Measurements from ENCODE around the gene PAQR4.
A peak's percentile ranks its signal among the peaks of the same experiment; 100 is the strongest.
"Not testable (repeated sequence)": the region's sequence is repeated elsewhere in the genome, so short reads cannot be mapped to it uniquely, and the experiment has no call there.

The PAQR4 gene

DNA sequence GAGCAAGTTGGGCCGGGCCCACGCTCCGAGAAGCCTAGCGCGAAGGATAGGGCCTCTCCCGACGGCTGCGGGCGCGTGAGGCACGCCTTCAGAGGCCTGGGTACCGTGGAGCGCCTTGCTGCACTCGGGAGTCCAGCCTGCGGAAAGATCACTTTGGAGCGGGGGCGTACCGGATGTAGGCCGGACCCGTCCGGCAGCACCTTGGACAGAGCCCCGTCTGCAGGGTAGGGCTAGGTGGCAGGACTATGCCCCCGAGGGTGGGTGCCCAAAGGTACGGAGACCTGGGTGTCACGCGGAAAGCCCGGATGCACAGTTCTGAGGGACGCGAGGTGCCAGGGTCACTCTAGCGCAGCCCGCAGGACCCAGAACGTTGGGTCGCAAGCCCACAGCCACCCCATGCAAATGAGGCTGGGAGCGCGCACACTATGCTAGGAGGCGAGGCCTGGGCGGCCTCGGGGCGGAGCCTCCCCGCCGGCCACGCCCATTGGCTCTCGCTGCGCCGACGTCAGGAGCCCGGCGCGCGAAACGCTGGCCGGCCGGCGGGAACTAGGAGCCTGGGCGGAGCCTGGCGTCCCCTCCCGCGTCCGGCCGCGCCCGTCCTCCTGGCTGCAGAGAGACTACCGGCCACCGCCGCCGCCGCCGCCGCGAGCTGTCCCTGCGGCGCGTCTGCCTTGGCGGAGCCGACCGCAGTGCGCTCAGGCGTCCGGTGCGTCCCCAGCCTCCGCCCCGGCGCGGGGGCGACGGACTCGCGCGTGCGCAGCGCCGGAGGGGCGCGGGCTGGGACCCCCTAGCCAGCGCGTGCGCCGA, at the start of gene PAQR4:
Gene PAQR4 (plus strand): TSS at position 611 of the 807 bp plus-strand sequence. CDS start 327 bp downstream, outside the sequence.
- peak; percentile 82 for ATAC-seq
- H3K4me3 Mint-ChIP-seq = peak within 1 kb of the TSS; percentile 77 to 86
- H3K27ac Mint-ChIP-seq = peak within 1 kb of the TSS in 1 of 2 donors; percentile 91
- peak; percentile 88 to 89 for DNase-seq
- peaks cover 59% of the 10 kb centered on the region for H3K4me1 Mint-ChIP-seq
- H3K27me3 Mint-ChIP-seq = peaks cover 43% of the 10 kb centered on the region
- H3K9me3 Mint-ChIP-seq = no peaks in the 10 kb centered on the region

DNA sequence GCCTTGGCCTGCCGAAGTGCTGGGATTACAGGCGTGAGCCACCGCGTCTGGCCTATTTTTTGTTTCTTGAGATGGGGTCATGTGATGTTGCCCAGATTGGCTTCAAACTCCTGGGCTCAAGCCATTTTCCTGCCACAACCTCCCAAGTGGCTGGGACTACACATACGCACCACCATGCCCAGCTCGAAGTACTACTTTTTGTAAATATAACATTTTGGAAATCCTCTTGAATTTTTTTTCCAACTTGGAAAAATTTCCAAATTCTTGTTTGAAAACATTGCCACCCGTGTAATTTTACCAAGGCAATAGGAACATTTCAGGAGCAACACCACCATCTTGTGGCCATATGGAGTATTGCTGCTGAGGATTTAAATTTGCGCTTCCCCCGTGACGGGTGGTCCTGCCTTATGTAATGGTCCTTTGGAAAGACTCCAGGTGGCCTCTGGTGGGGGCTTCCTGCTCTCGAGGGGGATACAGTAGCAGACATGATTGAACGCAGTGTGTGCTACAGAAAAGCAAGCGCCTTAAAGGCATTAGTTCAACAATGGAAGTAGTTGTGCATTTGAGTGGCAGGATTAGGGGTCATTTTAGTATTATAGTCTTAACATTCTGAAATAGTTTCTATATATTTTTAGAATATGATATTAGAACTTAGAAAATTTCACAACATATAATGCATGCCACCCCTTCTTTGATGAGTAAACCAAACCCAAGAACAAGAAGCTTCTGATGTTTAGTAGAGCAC, 49.5 kb upstream of the PAQR4 start:
- ATAC-seq = no peak
- DNase-seq = peak; percentile 54 to 55
- H3K4me1 Mint-ChIP-seq = peaks cover 14% of the 10 kb centered on the region
- no peak overlapping the region for H3K4me3 Mint-ChIP-seq
- H3K27ac Mint-ChIP-seq = no peak overlapping the region
- no peaks in the 10 kb centered on the region for H3K9me3 Mint-ChIP-seq
- H3K27me3 Mint-ChIP-seq = no peaks in the 10 kb centered on the region

DNA sequence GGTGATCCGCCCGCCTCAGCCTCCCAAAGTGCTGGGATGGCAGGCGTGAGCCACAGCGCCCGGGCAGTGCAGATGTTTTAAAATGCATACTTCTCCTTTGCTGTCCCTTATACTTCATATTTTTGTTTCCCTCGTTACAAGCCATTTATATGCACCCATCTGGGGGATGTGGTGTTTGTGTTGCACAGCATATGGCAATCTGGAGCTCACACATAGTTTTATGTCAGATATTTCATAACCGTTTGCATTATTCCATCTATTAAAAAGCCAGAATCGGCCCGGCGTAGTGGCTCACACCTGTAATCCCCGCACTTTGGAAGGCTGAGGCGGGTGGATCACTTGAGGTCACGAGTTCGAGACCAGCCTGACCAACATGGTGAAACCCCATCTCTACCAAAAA, 45.7 kb upstream of the PAQR4 start:
- H3K27ac Mint-ChIP-seq = no peak overlapping the region
- H3K4me1 Mint-ChIP-seq = peaks cover 20% of the 10 kb centered on the region

GRCh38 chr16:2924901-2925755, 44.0 kb upstream of the PAQR4 start:
- Mint-ChIP-seq H3K27me3 (no peaks in the 10 kb centered on the region), H3K9me3 (no peaks in the 10 kb centered on the region), H3K4me1 (peaks cover 12% of the 10 kb centered on the region), H3K4me3 (no peak overlapping the region), H3K27ac (no peak overlapping the region)
- ATAC-seq (no peak), DNase-seq (no peak)

More for the DNA sequence above, 45.7 kb upstream of the PAQR4 start:
- Mint-ChIP-seq H3K9me3 (no peaks in the 10 kb centered on the region), H3K4me3 (no peak overlapping the region), H3K27me3 (no peaks in the 10 kb centered on the region)
- ATAC-seq (no peak), DNase-seq (no peak)

- no peak overlapping the region for H3K27ac Mint-ChIP-seq
- ATAC-seq (no peak), DNase-seq (no peak)
- peak overlapping the region in 1 of 2 donors; percentile 48 for H3K4me3 Mint-ChIP-seq
- H3K4me1 Mint-ChIP-seq = peaks cover 12% of the 10 kb centered on the region
- H3K27me3 Mint-ChIP-seq = no peaks in the 10 kb centered on the region
- no peaks in the 10 kb centered on the region for H3K9me3 Mint-ChIP-seq
Measured at GRCh38 chr16:2925951-2926649, 43.0 kb upstream of the PAQR4 start.

DNA sequence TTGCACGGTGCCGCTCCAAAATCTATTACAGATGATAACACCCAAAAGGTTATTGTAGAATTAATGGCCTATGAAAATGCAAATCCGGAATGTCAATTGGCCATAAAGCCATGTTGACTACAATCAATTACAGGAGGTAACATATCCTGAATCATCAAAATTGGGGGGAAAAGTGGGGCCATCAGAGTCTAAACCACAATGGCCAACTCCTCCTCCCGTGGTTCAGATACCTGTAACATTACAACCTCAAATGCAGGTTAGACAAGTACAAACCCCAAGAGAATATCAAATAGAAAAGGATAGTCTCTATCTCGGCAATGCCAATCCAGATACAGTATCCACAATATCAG, 42.5 kb upstream of the PAQR4 start:
- ATAC-seq (no peak), DNase-seq (no peak)
- H3K4me3 Mint-ChIP-seq = peak overlapping the region; percentile 25 to 48
- peaks cover 12% of the 10 kb centered on the region for H3K4me1 Mint-ChIP-seq
- no peaks in the 10 kb centered on the region for H3K27me3 Mint-ChIP-seq
- H3K9me3 Mint-ChIP-seq = no peaks in the 10 kb centered on the region
- no peak overlapping the region for H3K27ac Mint-ChIP-seq

DNA sequence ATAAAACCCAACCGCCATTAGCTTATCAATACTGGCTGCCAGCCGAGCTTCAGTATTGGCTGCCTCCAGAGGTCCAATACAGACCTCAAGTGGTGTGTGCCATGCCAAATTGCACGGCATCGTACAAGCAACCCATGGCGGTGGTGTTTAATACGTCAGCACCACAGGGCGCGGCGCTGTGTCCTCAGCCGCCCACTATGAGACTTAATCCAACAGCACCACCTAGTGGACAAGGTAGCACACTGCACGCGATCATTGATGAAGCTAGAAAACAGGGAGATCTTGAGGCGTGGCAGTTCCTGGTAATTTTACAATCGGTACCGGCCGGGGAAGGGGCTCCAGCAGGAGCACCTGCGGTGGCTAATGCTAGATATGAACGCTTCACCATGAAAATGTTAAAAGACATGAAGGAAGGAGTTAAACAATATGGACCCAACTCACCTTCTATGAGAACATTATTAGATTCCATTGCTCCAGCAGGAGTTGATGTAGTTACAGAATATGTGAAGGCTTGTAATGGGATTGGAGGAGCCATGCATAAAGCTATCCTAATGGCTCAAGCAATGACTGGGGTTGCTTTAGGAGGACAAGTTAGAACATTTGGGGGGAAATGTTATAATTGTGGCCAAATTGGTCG, 42.0 kb upstream of the PAQR4 start:
- ATAC-seq (peak; percentile 98), DNase-seq (peak; percentile 83 to 86)
- H3K4me3 Mint-ChIP-seq = peak overlapping the region; percentile 25 to 48
- no peaks in the 10 kb centered on the region for H3K9me3 Mint-ChIP-seq
- H3K27me3 Mint-ChIP-seq = no peaks in the 10 kb centered on the region
- H3K4me1 Mint-ChIP-seq = peaks cover 12% of the 10 kb centered on the region
- H3K27ac Mint-ChIP-seq = peak overlapping the region in 1 of 2 donors; percentile 64

DNA sequence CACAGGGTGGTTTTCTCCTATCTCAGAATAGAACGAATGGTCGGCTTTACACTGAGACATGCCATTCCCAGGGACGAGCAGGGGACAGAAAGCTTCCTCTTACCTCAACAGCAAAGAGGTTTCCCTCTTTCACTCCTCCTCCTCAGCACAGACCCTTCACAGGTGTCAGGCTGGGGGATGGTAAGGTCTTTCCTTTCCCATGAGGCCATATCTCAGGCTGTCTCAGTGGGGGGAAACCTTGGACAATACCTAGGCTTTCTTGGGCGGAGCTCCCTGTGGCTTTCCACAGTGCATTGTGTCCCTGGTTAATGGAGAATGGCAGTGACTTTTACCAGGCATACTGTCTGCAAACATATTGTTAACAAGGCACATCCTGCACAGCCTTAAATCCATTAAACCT, 41.0 kb upstream of the PAQR4 start:
- H3K4me3 Mint-ChIP-seq, ATAC-seq, H3K27ac Mint-ChIP-seq, DNase-seq, H3K27me3 Mint-ChIP-seq, H3K9me3 Mint-ChIP-seq: not testable (repeated sequence)
- peaks cover 12% of the 10 kb centered on the region for H3K4me1 Mint-ChIP-seq

DNA sequence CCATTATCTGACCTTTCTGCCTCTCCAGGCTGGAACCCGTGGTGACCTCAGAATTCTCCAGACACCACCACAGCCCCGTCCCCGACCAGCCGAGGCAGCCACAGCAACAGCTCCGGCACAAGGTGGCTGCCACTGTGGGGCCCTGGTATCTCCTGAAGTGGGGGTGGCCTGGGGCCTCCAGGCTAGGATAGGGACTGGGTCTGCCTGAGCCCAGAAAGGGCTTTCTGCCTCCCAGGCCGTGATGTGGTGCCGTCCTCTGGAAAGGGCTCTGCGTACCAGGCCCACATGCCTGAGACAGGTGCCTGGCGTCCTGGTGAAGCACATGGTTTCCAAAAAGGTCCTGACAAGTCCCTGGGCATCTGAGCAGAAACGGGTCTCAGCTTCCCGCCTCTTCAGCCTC, 40.4 kb upstream of the PAQR4 start:
- no peak overlapping the region for H3K4me3 Mint-ChIP-seq
- ATAC-seq = no peak
- H3K4me1 Mint-ChIP-seq = peaks cover 12% of the 10 kb centered on the region
- DNase-seq = no peak
- peak overlapping the region in 1 of 2 donors; percentile 76 for H3K27ac Mint-ChIP-seq
- H3K27me3 Mint-ChIP-seq = no peaks in the 10 kb centered on the region
- H3K9me3 Mint-ChIP-seq = no peaks in the 10 kb centered on the region

GRCh38 chr16:2929693-2930092, 39.5 kb upstream of the PAQR4 start:
- Mint-ChIP-seq H3K4me1 (peaks cover 12% of the 10 kb centered on the region), H3K27me3 (no peaks in the 10 kb centered on the region), H3K27ac (no peak overlapping the region), H3K9me3 (no peaks in the 10 kb centered on the region), H3K4me3 (no peak overlapping the region)
- no peak for DNase-seq
- ATAC-seq = no peak

GRCh38 chr16:2930236-2930635, 38.9 kb upstream of the PAQR4 start:
- no peak overlapping the region for H3K4me3 Mint-ChIP-seq
- no peaks in the 10 kb centered on the region for H3K9me3 Mint-ChIP-seq
- peak overlapping the region in 1 of 2 donors; percentile 76 for H3K27ac Mint-ChIP-seq
- H3K4me1 Mint-ChIP-seq = peaks cover 12% of the 10 kb centered on the region
- DNase-seq (no peak), ATAC-seq (no peak)
- no peaks in the 10 kb centered on the region for H3K27me3 Mint-ChIP-seq

- not testable (repeated sequence) for H3K27me3 Mint-ChIP-seq, H3K9me3 Mint-ChIP-seq, DNase-seq, ATAC-seq, H3K4me3 Mint-ChIP-seq
- H3K27ac Mint-ChIP-seq = peak overlapping the region in 1 of 2 donors; percentile 54
- H3K4me1 Mint-ChIP-seq = peaks cover 19% of the 10 kb centered on the region
Measured at GRCh38 chr16:2931231-2931914, 37.8 kb upstream of the PAQR4 start.

DNA sequence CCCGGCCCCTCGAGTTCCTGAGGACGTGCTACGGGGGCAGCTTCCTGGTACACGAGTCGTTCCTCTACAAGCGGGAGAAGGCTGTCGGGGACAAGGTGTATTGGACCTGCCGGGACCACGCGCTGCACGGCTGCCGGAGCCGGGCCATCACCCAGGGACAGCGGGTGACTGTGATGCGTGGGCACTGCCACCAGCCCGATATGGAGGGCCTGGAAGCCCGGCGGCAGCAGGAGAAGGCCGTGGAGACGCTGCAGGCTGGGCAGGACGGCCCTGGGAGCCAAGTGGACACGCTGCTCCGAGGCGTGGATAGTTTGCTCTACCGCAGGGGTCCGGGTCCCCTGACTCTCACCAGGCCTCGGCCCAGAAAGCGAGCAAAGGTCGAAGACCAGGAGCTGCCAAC, 36.0 kb upstream of the PAQR4 start:
- Mint-ChIP-seq H3K4me1 (peaks cover 7% of the 10 kb centered on the region), H3K27ac (no peak overlapping the region), H3K27me3 (no peaks in the 10 kb centered on the region), H3K4me3 (no peak overlapping the region), H3K9me3 (no peaks in the 10 kb centered on the region)
- ATAC-seq (no peak), DNase-seq (no peak)

- Mint-ChIP-seq H3K9me3 (no peaks in the 10 kb centered on the region), H3K4me1 (peaks cover 7% of the 10 kb centered on the region), H3K27me3 (no peaks in the 10 kb centered on the region), H3K27ac (no peak overlapping the region), H3K4me3 (no peak overlapping the region)
- no peak for DNase-seq
- no peak for ATAC-seq
Measured at GRCh38 chr16:2933701-2934100, 35.4 kb upstream of the PAQR4 start.

All from stimulated activated naive CD8-positive, alpha-beta T cell treated with anti-CD3 and anti-CD28 coated beads, Interleukin-15, amount 100 ng/mL, for 72 hours (primary cell).